SH-SY5Y (cell line): ENCODE data around the gene VWA3B.

ENCODE experiments used
- GATA2 ChIP-seq: IDR thresholded peaks from 2 replicates; pipeline ENCODE4 v1.6.1; 2011; ENCODE audit warnings: mild to moderate bottlenecking, low read depth, low read length
- GATA3 ChIP-seq: IDR thresholded peaks from 2 replicates; pipeline ENCODE4 v1.6.1; 2011; ENCODE audit warnings: low read depth, mild to moderate bottlenecking, low read length, moderate library complexity

GRCh38 chr2:98315957-98316356 lies 229.0 kb downstream of the VWA3B start:
- no peak for TF ChIP-seq GATA3
- no peak for TF ChIP-seq GATA2
